T-helper 1 cell treated with Interleukin-12 subunit alpha and Interleukin-12 subunit beta and Interleukin-4 antibody, amounts not matched to agents 30 μg/mL and 1 μg/mL, for 36 hours (primary cell): ENCODE results near the gene UBE2E1.
A peak's percentile ranks its signal among the peaks of the same experiment; 100 is the strongest.
"Not testable (repeated sequence)": the region's sequence is repeated elsewhere in the genome, so short reads cannot be mapped to it uniquely, and the experiment has no call there.

Experiments used
- H3K27ac Mint-ChIP-seq: one replicate; pipeline ENCODE4 v1.8.0; 2021; ENCODE audit warnings: mild to moderate bottlenecking, mixed read lengths
- H3K27me3 Mint-ChIP-seq: one replicate; pipeline ENCODE4 v1.8.0; 2021; ENCODE audit warnings: low read depth, mixed read lengths
- H3K36me3 Mint-ChIP-seq: one replicate; pipeline ENCODE4 v1.8.0; 2021; ENCODE audit warnings: low read depth, mixed read lengths
- H3K4me1 Mint-ChIP-seq: one replicate; pipeline ENCODE4 v1.8.0; 2021; ENCODE audit warnings: low read depth, mixed read lengths
- H3K4me3 Mint-ChIP-seq: one replicate; pipeline ENCODE4 v1.8.0; 2021; ENCODE audit warnings: mild to moderate bottlenecking, moderate library complexity, mixed read lengths
- H3K9me3 Mint-ChIP-seq: one replicate; pipeline ENCODE4 v1.8.0; 2021; ENCODE audit warnings: mixed read lengths

Gene UBE2E1

GRCh38 chr3:23913873-23914743, 108.4 kb downstream of the UBE2E1 start:
- Mint-ChIP-seq H3K36me3 (peaks cover 23% of the 10 kb centered on the region), H3K27me3 (peaks cover 11% of the 10 kb centered on the region), H3K9me3 (no peaks in the 10 kb centered on the region), H3K4me3 (no peak overlapping the region), H3K4me1 (peaks cover 25% of the 10 kb centered on the region), H3K27ac (no peak overlapping the region)

GRCh38 chr3:23915537-23916108, 109.9 kb downstream of the UBE2E1 start:
- Mint-ChIP-seq H3K9me3 (no peaks in the 10 kb centered on the region), H3K27ac (no peak overlapping the region), H3K4me3 (peak overlapping the region; percentile 97), H3K4me1 (peaks cover 30% of the 10 kb centered on the region), H3K36me3 (peaks cover 37% of the 10 kb centered on the region), H3K27me3 (peaks cover 11% of the 10 kb centered on the region)

- Mint-ChIP-seq H3K27ac (peak overlapping the region; percentile 96), H3K9me3 (no peaks in the 10 kb centered on the region), H3K4me3 (peak overlapping the region; percentile 97), H3K36me3 (peaks cover 43% of the 10 kb centered on the region), H3K4me1 (peaks cover 30% of the 10 kb centered on the region), H3K27me3 (peaks cover 11% of the 10 kb centered on the region)
Observed at GRCh38 chr3:23916152-23916885, 110.6 kb downstream of the UBE2E1 start.

GRCh38 chr3:23916886-23917678, 111.3 kb downstream of the UBE2E1 start, which contains the start of the genes NKIRAS1 and RPL15:
TSS of gene NKIRAS1 (minus strand) at chr3:23916990. CDS start at chr3:23910904, 6,086 bp downstream.
TSS of gene RPL15 (plus strand) at chr3:23917132. CDS start at chr3:23917860, 728 bp downstream.
- H3K36me3 Mint-ChIP-seq: peaks cover 46% of the 10 kb centered on the region
- H3K4me1 Mint-ChIP-seq: peaks cover 30% of the 10 kb centered on the region

GRCh38 chr3:23917679-23918303, 112.0 kb downstream of the UBE2E1 start:
- Mint-ChIP-seq H3K27me3 (peaks cover 11% of the 10 kb centered on the region), H3K4me3 (peak overlapping the region; percentile 97), H3K36me3 (peaks cover 47% of the 10 kb centered on the region), H3K27ac (peak overlapping the region; percentile 96), H3K4me1 (peaks cover 30% of the 10 kb centered on the region)
- not testable (repeated sequence) for H3K9me3 Mint-ChIP-seq

More at GRCh38 chr3:23916886-23917678, 111.3 kb downstream of the UBE2E1 start, which contains the start of the genes NKIRAS1 and RPL15:
- H3K4me3 Mint-ChIP-seq: peak within 1 kb of the TSS; percentile 97
- H3K27me3 Mint-ChIP-seq: peaks cover 11% of the 10 kb centered on the region
- H3K27ac Mint-ChIP-seq: peak within 1 kb of the TSS; percentile 96
- H3K9me3 Mint-ChIP-seq: no peaks in the 10 kb centered on the region

- Mint-ChIP-seq H3K4me1 (peaks cover 30% of the 10 kb centered on the region), H3K27ac (peak overlapping the region; percentile 96), H3K27me3 (peaks cover 11% of the 10 kb centered on the region), H3K4me3 (peak overlapping the region; percentile 97), H3K36me3 (peaks cover 47% of the 10 kb centered on the region)
- not testable (repeated sequence) for H3K9me3 Mint-ChIP-seq
Observed at GRCh38 chr3:23918331-23918730, 112.6 kb downstream of the UBE2E1 start.

- no peak overlapping the region for H3K27ac Mint-ChIP-seq
- no peaks in the 10 kb centered on the region for H3K9me3 Mint-ChIP-seq
- peaks cover 11% of the 10 kb centered on the region for H3K27me3 Mint-ChIP-seq
- peaks cover 47% of the 10 kb centered on the region for H3K36me3 Mint-ChIP-seq
- no peak overlapping the region for H3K4me3 Mint-ChIP-seq
- peaks cover 28% of the 10 kb centered on the region for H3K4me1 Mint-ChIP-seq
Observed at GRCh38 chr3:23919628-23920027, 113.9 kb downstream of the UBE2E1 start.

- H3K36me3 Mint-ChIP-seq: peaks cover 47% of the 10 kb centered on the region
- H3K9me3 Mint-ChIP-seq: no peaks in the 10 kb centered on the region
- no peak overlapping the region for H3K27ac Mint-ChIP-seq
- peaks cover 26% of the 10 kb centered on the region for H3K4me1 Mint-ChIP-seq
- peaks cover 11% of the 10 kb centered on the region for H3K27me3 Mint-ChIP-seq
- no peak overlapping the region for H3K4me3 Mint-ChIP-seq
Observed at GRCh38 chr3:23920151-23920655, 114.4 kb downstream of the UBE2E1 start.

GRCh38 chr3:23921052-23921511, 115.3 kb downstream of the UBE2E1 start:
- no peak overlapping the region for H3K27ac Mint-ChIP-seq
- H3K9me3 Mint-ChIP-seq: no peaks in the 10 kb centered on the region
- H3K4me1 Mint-ChIP-seq: peaks cover 18% of the 10 kb centered on the region
- no peak overlapping the region for H3K4me3 Mint-ChIP-seq
- H3K27me3 Mint-ChIP-seq: peaks cover 3% of the 10 kb centered on the region
- peaks cover 47% of the 10 kb centered on the region for H3K36me3 Mint-ChIP-seq

GRCh38 chr3:23923786-23924185, 118.0 kb downstream of the UBE2E1 start:
- peaks cover 27% of the 10 kb centered on the region for H3K36me3 Mint-ChIP-seq
- no peak overlapping the region for H3K27ac Mint-ChIP-seq
- peaks cover 7% of the 10 kb centered on the region for H3K27me3 Mint-ChIP-seq
- H3K4me1 Mint-ChIP-seq: peaks cover 9% of the 10 kb centered on the region
- no peak overlapping the region for H3K4me3 Mint-ChIP-seq
- no peaks in the 10 kb centered on the region for H3K9me3 Mint-ChIP-seq

GRCh38 chr3:23926246-23926645, 120.5 kb downstream of the UBE2E1 start:
- Mint-ChIP-seq H3K9me3 (no peaks in the 10 kb centered on the region), H3K27me3 (peaks cover 12% of the 10 kb centered on the region), H3K4me3 (no peak overlapping the region), H3K4me1 (peaks cover 1% of the 10 kb centered on the region), H3K36me3 (peaks cover 5% of the 10 kb centered on the region), H3K27ac (no peak overlapping the region)

- no peak overlapping the region for H3K4me3 Mint-ChIP-seq
- H3K9me3 Mint-ChIP-seq: no peaks in the 10 kb centered on the region
- H3K4me1 Mint-ChIP-seq: peaks cover 1% of the 10 kb centered on the region
- H3K36me3 Mint-ChIP-seq: peaks cover 3% of the 10 kb centered on the region
- no peak overlapping the region for H3K27ac Mint-ChIP-seq
- H3K27me3 Mint-ChIP-seq: peaks cover 16% of the 10 kb centered on the region
Observed at GRCh38 chr3:23926736-23927135, 121.0 kb downstream of the UBE2E1 start.

- peaks cover 1% of the 10 kb centered on the region for H3K4me1 Mint-ChIP-seq
- H3K9me3 Mint-ChIP-seq: no peaks in the 10 kb centered on the region
- H3K4me3 Mint-ChIP-seq: no peak overlapping the region
- H3K36me3 Mint-ChIP-seq: no peaks in the 10 kb centered on the region
- H3K27ac Mint-ChIP-seq: no peak overlapping the region
- H3K27me3 Mint-ChIP-seq: peaks cover 16% of the 10 kb centered on the region
Observed at GRCh38 chr3:23928524-23928923, 122.8 kb downstream of the UBE2E1 start.
